ENCODE measurements around the gene GALNT18.

Gene GALNT18

DNA sequence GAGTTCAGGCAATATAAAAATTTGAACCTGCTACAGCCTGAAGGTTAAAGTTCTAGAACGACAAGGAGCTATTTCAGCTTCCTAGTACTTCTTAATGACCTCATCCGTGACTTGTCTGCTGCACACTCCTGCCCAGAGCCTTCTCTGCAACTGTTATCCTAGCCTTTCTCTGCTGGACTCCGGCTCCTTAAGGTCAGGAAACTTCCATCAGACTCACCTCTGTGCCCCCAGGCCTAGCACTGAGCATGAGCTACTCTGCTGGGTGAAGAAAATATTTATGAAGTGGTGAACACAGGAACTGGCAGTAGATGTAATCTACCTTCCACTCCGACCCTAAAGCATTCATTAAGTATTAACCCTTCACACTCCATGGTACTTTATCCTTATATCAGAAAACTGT is 287.2 kb downstream of the GALNT18 start:
- DNase-seq: no peak

DNA sequence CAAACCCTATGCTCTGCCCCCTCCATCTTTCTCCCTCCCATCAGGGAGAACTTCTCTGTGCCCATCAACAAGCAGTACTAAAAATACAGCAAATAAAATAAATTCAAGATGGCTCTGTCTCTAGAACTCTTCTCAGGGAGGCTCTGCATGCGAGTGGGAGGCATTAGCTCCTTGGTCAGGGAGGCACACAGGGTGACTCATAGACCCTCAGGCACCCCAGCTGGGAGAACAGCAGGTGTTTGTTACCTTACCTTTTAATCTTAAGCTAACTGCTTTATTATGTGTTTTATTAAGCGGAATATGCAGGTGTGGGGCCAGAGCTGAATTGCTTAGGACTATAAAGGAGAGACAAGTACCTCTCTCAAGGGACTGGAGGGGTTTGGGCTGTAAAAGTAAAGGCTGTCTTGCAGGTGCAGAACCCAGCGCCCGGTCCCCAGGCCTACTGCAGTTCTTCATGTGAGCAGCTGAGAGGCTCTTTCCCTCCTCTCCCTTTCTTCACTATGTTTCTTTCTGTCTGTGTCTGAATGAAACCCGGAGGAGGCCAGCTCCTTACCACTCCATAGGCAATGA is 289.6 kb downstream of the GALNT18 start:
- peak; percentile 78 for DNase-seq

DNA sequence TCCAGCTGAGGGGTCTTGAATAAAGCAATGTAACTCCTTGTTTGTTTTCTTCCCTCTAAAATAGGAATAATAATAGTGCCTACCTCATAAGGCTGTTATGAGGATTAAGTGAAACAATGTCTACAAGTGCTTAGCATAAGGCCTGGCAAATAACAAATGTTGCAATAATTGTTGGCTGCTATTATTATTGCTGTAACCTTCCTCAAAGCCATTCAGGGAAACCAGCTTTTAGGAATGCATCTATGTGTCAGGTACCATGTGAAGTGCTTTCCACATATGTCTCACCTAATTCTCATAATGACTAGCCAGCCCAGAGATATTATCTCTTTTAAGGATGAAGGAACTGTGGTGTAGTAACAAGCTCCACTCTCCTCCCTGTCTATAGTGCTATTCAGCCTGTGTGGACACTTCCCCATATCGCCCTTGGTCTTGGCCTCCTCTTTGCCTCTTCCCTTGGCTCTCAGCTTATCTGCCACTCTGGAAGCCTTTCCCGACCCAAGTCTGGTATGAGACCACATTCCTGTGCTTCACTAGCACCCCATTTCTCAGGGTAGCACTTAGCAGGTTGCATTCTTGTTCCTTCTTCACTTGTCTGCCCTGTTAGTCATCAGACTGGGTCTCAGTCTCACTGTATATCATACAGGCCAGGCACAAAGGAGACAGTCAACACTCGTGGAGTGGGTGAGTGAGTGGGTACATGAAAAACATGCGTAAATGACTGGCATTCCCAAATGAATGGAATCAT is 292.6 kb downstream of the GALNT18 start:
- no peak for DNase-seq

DNA sequence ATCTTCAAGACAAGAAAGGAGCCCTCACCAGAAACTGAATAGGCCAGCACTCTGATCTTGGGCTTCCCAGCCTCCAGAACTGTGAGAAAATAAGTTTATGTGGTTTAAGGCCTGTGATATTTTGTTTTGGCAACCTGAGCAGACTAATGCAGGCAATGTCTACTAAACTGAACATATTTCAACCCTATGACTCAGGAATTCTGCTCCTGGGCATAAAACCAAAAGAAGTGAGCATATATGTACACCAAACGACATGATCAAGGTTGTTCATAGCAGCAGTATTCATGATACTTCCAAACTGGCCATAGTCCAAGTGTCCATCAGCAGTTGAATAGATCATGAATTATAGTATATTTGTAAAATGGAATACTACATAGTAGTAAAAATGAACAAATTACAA is 297.7 kb downstream of the GALNT18 start:
- no peak for DNase-seq

DNA sequence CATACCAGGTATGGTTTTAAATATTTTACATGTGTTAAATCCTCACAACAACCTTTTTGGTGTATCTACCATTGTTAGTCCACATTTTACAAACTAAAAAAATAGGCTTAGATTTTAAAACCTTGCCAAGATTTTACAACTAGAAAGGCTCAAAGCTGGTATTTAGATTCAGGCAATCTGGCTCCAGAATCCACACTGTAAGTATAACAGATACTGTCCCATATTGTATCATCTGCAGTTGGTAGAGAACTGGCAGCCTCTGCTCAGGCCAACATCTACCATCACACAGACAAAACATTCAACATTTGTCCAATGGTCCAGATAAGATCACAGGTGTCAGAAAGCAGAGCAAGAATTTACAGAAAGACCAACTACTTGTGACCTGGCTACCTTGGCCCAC is 299.7 kb downstream of the GALNT18 start:
- no peak for DNase-seq

DNA sequence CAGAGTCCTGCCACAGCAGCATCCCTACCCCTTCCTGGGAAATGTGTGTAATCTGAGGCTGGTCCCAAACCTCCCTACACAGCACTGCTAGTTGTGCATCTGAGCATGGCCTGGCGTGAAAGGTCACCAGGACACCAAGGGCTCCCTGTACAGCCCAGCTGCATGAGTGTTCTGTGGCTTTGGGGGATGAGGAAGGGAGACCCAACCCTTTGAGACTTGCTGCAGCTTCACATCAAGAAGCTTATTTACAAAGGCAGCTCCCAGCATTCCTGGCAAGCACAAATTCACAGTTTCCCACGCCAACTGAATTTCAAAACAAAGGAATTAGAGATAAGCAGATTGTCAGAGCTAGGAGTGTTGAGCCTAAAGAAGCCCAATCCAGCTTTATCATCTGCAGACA is 301.0 kb downstream of the GALNT18 start:
- no peak for DNase-seq

DNA sequence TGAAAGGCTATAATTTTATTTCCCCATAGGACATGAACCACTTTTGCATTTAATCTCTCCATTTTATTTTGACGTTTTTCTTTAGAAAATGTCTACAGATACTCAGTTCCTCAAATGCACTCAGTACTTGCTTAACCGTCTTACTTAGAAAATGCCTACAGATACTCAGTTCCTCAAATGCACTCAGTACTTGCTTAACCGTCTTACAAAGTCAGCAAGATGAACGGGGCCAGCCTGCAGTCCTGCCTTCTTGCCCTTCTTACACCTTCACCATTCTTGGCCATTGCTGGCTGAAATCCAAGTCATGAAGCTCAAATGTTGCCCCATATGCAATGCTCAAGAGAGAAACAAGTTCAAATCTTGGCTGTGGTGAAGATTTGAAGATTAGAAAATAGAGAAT is 302.8 kb downstream of the GALNT18 start:
- DNase-seq: no peak

DNA sequence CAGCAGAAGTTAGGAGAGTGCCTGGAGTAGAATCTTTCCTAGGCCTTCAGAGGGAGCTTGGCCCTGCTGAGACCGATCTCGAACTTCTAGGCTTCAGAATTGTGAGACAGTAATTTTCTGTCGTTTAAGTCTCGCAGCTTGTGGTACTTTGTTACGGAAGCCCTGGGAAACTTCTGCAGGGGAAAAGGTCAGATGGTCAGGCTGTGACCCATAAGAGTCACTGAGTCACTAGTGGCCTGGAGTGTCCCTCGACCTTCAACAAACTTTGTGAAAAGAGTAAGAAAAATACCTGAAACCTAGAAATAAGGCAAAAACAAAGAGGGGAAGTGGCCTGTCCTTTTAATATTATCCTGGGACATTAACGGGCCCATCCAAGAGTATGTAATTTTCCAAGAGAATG is 303.3 kb downstream of the GALNT18 start:
- no peak for DNase-seq

DNA sequence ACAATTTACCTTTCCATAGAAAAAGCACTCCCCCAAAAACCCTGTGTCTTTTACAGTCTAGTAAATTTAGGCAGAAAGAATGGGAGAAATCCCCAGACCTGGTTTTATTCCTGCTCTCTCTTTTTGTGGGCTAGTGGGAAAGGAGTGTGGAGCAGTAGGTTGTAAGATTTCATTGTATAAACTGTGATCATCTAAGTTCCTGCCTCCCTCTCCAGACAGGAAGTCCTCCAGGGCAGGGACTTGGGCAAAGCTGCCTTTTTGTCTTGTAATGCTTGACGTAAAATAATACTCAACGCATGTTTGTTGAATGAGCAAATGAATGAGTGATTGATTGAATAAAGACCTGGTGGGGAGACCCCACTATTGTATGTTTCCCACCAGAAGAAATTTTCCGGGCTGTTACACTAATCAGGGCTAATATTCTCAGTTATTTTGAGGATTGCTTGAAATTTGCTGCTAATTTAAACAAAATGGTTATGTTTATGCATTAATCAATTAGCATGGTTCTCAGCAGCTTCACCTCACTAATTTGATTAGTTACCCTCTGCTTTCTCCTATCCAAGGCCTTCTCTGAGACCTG is 305.1 kb downstream of the GALNT18 start:
- no peak for DNase-seq

DNA sequence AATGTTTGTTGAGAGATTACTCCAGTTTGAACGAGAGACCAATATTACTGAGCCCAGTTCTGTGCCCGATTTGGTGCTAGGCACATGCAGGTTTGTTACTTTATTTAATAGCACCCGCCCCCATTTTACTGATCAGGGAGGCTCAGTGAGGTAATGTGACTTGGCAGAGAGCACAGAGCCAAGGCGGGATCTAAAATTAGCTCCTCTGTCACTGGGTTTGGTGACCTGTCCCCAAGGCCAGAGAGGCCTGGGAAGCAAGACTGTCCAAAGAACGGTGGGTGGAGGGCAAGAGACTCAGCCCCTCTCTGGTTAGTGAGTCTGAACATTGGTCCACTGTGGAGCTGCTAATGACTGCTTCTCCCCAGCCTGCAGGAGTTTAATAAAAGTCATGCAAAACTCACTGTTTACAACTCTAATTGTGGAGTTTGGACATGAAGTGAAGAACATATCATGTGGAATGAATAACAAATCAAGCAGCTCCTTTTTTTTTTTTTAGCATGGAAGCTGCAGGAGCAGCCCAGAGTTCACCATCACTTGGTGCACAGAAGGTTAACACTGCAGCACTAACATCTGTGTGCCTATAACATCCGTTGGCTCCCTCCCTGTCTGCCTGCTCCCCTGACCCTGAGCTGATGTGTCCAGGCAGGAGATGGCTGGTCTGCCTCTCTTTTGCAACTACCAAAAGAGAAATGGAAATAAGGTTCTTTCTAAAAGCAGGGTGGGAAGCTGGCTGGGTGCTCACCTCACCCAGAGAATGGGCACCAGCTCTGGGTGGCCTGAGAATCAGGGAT is 307.7 kb downstream of the GALNT18 start:
- DNase-seq: no peak

DNA sequence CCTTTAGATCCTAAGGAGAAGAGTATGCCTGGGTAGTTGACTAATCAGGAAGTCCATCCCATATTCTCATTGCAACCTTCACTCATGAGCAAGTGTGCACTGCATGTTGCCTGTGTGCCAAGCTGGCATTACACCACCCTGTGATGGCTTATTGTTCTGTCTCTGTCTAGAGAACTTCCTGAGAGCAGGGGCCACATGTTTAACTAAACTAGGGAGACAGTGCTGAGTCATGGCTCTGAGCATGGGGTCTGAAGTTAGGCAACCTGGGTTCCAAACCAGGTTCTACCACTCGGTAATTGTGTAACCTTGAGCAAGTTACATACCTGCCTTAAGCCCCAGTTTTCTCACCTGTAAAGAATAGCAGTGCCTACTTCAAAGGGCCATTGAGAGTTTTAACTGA is 308.4 kb downstream of the GALNT18 start:
- DNase-seq: no peak

DNA sequence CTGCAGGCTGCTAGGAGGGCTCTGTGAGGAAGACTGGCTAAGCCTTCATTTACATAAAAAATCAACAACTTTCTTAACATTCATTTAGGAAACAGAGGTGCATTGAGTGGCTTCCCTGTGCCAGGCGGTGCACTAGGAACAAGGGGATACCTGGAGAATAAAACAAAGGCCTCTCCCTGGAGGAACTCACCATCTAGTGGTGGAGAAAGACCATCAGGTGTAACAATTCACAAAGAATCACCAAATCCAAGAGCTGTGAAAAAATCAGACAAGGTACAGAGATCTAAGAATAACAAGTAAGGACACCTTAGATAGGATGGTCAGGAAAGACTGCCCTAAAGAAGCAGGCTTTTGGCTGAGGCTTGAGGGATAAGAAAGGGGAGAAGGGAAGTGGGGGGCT is 309.1 kb downstream of the GALNT18 start:
- DNase-seq: no peak

DNA sequence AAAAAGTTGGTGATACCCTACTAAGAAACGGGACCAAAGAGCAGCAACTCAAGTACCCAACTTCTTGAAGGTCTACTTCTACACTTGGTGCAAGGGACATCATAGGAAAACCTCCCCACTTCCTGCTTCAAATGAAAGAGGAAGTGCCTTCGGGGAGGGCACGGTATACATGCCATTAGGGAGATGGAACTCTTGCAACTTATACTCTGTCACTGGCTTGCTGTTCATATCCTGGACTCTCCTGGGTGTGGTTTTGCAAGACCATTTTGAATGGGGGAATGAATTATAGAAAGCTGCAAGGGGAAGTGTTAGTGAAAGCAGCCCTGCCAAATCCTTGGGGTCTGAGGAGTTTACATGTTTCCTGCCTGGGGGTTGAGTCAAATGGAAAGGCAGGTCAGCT is 310.6 kb downstream of the GALNT18 start:
- no peak for DNase-seq

DNA sequence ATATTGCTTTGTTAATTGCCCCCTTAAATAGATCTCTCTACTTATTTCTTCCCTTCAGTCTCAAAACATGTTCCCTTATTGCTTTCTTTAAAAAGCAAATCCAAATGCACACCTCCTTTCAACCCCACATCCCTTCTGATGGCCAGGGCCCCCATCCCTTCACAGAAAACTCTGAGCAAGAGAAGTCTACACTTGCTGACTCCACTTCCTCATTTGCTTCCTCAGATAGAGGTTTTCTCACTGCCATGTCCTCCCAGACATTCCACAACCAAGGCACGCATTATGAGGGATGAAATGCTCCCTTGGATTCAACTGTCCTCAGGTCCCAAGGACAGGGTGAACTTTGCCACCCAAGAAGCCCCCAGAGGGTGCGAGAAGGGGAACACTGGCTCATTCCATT is 311.9 kb downstream of the GALNT18 start:
- DNase-seq: no peak

DNA sequence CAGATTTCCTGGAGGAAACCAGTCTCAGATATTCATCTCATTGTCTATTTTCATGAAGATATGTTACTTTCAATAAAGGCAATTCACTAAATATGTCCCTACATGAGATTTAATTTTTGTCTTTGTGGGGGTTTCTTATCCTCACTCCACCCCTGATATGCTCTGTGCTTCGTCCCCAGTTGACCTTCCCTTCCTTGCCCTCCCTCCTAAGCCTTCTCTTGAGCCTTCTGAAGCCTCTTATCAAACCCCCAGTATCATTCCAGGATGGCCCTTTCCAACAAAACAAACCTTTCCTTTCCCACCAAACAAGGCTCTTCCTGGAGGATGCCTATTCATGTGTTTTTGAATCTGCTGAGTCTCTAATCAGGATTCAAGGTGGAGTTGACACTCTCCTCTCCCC is 313.6 kb downstream of the GALNT18 start:
- DNase-seq: no peak

DNA sequence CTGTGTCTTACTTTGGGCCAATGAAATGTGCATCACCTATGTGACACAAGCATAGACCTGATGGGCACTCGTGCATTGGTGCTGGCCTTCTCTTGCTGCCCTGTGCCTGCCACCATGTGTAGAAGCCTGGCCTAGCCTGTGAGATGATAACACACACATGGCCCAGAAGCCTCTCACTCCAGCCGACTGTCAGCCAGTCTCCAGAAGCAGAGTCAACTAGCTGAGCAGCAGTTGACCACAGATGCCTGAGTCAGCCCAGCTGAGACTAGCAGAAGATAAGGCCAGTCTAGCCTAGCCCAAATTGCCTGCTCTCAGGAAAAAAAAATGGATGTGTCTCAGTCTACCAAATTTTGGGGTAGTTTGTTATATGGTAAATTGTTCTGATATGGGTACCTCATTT is 314.9 kb downstream of the GALNT18 start:
- DNase-seq: no peak

DNA sequence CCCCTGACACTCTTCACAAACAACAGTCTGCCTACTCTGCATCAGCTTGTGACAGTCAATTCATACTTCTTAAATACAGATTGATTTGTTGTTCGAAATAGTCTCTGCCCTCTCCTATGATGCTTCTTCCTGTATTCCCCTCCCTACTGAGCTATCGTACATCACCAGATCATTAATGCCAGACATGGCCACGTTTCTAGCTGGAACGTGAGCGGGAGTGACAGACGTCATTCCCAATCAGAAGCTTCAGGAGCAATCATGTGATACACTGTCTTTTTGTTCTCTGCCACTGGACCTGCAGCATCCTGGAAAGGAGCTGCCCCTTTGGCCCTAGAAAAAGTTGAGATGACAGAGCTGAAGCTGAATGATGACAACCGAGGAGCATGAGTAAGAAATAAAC is 317.3 kb downstream of the GALNT18 start:
- DNase-seq: no peak

DNA sequence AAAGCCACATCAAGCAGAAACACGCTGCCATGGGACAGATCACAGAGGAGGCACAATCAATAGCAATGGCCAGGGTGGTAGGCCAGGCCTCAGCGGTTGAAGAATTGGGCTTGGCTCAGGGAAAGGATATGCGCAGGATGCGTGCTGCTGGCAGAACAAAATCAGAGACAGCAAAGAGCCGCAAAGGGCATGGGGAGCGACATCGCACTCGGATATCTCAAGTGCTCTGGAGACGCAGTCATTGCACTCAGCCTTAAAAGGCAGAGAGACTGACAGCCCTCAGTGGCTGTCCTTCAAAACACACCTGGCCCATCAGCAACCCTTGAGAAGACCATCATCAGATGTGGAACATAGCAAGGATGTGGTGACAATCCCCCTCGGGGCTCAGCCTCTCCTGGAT is 319.2 kb downstream of the GALNT18 start:
- DNase-seq: no peak

DNA sequence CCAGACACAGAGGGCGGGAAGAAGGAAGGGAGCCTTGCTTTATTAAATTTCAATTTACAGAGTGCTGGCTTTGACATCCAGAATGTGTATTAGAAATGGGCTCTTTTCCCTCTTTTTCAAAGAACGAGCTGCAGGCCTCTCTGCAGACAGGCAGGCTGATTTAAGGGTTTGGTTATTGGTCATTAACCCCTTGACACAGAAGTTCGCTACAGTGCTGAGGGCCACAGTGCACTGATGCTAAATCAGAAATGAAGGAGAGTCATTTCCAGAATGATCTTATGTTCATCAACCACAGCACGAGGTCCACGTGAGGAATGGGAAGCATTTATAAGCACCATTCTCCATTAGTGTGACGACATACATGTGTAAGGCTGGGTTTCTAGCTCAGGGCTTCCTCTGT is 320.6 kb downstream of the GALNT18 start:
- DNase-seq: no peak

DNA sequence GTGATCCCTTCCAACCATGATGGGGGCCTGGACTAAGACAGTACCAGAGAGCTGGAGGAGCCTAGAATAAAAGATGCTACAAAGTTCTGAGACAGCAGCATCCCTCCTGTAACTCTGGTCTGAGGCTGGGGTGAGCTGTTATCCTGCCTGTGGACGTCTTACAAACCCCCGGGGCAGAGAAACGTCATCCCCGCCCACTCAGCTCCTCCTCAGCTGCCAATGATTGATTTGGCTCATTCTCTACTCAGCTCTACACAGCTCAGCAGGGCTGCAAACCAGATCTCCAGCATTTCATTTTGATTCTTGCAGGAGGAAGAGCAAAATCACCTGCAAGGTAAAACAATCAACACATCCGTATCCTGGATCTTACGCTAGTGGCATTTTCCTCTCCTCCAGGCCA is 324.2 kb downstream of the GALNT18 start:
- DNase-seq: no peak

DNA sequence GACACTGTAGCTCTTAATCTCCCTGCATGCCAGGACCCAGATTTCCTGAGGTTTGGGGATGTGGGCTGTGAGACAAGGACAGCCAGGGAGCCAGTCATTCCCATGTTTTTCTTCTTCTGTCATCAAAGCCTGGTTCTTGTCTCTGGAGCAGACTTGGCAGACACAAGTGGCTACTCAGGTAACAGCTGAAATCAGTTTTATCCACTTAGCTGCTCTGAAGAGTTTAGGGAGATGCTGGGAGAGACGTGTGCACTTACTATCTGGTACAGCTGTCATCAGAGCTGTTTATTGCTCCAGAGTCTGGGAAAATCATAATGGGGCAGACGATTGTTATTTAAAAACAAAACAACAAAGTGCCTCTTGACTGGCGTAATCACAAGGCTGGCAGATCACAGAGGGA is 325.4 kb downstream of the GALNT18 start:
- no peak for DNase-seq

DNA sequence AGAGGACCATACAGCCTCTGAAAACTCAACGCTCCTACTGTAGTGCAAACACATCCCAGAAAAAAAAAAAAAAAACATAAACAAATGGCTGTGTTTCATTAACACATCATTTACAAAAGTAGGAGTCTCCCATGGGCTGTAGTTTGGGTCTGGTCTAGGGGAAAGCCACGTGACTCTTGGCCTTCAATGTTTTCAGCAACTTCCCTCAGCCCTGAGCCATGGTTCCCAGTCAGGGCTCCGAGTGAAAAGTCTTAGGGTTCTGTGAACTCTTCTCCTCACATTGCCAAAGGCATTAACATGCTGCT is 327.3 kb downstream of the GALNT18 start:
- DNase-seq: no peak

DNA sequence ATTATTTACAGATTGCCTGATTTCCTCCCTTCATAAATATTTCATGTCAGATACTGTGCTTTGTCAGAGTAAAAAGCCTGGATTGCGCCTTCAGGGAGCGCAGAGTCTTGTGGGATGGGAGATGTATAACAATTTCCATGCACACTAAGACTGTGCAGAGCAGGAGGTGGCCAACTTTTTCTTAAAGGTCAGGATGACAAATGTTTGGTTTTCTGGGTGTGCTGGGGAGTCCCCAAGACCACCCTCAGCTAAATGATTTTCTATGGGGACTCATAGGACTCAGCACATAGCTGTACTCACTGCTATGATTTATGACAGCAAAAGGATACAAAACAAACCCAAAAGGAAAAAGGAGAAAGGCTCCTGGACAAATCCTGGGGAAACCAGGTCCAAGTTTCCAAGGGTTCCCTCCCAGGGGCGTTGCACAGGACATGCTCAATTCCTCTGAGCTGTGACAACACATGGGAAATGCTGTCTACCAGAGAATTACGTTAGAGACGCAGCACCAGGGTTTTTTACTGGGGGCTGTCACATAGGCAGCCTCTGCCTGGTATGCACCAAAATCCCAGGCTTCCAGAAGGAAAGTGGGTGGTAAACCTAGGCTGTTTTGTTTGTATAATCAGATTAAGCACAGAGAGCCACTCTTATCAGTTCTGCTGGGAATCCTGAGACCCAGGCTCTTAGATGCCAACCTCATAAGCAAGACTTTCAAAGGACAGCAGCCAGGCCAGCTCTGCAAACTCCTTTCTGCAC is 327.8 kb downstream of the GALNT18 start:
- no peak for DNase-seq
